GM12874 (cell line): ENCODE measurements around the gene LSMEM2.

Source experiments
- CTCF ChIP-seq: IDR thresholded peaks from 2 replicates; pipeline ENCODE4 v1.5.1; 2011; ENCODE audit warnings: low read depth, mild to moderate bottlenecking, control low read depth, low read length, moderate library complexity; ENCODE audit not compliant: insufficient read depth

LSMEM2 gene

DNA sequence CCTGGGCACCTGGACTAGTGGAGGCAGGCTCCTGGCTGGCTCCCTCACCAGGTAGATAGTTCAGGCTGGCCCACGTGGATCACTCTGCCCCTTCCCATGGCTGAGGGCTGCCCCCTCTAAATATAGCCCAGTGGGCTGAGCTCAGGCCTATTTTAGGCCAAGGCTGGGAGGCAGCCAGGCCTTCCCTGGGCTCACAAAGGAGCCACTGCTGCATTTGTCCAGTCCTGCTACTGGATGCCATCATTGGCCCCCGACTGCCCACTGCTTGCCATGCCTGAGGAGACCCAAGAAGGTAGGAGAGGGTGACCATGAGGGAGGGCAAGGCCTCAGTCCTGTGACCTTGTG, at the start of gene LSMEM2:
Gene LSMEM2, plus strand, starts transcription at position 208 of the 345 bp plus-strand sequence. Its CDS starts 27 bp downstream, at position 235.
- no peak for TF ChIP-seq CTCF

DNA sequence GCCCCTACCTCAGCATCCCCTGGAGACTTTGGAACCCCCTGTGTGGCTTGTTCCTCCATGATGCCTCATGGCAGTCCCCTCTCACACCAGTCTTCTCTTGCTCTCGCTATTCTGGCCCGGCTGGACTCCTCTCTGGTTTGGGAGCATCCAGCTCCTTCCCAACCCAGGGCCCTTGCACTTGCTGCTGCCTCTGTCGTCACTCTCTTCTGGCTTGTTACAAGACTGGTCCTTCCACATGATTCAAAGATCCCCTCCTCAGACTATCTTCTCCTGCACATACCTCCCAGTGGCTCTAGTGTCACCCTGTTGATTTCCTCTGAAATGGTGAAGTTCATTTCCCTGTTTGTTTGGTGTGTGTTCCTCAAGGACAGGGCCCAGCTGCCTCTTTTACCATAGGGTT, 49.4 kb upstream of the LSMEM2 start:
- TF ChIP-seq CTCF, result no peak

DNA sequence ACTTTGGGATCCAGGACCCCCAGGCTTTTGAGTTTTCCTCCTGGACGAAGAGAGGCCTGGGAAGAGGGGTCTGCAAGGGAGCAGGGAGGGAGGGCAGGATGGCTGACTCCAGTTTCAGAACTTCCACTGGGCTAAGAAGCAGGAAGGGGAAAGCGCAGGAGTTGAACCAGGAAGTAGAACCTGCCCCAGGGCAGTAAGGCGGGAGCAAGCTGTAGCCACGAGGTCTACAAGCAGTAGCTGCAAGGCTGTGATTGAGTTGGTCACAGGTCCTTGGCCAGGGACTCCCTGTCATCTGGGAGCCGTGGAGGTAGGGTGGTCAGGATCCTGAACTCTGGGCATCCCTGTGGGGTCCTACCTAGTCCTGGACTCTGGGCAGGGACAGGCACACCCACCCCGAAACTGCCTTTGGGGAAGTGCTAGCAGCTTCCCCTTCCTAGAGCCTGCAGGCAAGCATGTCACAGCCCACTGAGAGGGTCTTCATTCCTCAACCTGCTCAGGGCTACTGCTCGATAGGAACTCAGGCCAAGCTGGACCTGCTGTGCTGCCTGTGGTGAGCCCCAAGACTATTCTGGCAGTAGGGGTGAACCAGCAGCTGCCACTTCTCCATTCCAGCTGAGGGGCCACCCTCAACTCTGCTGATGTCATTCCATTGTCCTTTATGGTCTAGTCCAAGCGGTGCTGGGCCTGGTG, 48.6 kb upstream of the LSMEM2 start:
- no peak for TF ChIP-seq CTCF

- no peak for TF ChIP-seq CTCF
Measured at GRCh38 chr3:50230794-50231125, 48.1 kb upstream of the LSMEM2 start.

DNA sequence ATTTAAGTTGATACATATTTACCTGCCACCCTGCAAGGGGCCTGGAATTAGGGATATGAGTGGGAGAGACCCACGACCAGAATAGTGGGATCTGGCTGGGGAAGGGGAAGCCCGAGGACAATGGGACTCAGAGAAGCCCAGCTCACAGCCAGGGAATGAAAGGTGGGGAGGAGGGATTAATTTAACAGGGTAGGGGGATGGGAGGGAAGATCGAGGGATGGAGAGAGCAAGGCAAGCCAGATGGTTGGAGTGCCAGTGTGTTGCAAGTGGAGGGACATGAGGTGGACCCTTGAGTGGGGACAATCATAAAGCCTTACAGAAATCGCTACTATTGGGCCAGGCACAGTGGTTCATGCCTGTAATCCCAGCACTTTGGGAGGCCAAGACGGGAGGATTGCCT, 47.3 kb upstream of the LSMEM2 start:
- no peak for TF ChIP-seq CTCF

DNA sequence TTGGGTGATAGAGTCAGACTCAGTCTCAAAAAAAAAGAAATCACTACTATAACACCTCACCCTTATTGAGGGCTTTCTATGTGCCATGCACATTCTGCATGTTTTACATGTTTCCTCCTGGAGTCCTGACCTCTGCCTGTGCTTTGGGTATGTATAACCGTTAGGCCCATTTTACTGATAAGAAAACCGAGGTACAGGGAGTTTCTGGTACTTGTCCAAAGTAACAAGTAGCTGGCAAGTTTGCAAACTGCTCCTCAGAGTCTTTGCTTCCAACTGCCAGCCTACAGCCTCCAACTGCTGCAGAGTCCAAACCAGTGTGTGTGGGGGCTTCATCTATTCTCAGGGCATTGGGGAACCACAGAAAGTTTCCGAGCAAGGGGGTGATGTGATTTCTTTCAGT, 46.6 kb upstream of the LSMEM2 start:
- TF ChIP-seq CTCF, result no peak

DNA sequence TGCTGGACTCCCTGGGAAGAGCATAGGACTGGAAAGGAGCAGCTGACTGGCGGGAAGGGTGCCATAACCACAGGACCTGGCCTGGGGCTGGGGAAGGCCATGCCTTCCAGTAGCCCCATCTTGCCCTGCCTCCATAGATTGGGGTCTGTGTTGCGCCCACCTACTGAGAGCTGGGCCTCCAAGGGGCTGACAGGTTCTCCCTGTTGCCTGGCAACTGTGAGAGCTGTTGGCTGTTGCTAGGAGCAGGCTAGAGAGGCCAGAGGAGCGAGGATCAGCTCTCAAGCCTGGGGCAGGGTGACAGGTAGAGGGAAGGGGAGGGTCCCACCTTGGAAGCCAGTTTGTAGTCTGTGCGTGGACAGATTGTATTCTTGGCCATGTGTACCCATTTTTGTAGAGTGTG, 45.7 kb upstream of the LSMEM2 start:
- no peak for TF ChIP-seq CTCF
